COLO829 (cell line): ENCODE measurements around the gene SAG.
"Not testable (repeated sequence)": the region's sequence is repeated elsewhere in the genome, so short reads cannot be mapped to it uniquely, and the experiment has no call there.

Experiments used
- DNase-seq: peaks from one replicate; pipeline ENCODE4 v3.0.0; 2012; ENCODE audit warnings: low spot score

SAG gene

GRCh38 chr2:233355916-233356315 is 48.3 kb downstream of the SAG start:
- no peak for DNase-seq

DNA sequence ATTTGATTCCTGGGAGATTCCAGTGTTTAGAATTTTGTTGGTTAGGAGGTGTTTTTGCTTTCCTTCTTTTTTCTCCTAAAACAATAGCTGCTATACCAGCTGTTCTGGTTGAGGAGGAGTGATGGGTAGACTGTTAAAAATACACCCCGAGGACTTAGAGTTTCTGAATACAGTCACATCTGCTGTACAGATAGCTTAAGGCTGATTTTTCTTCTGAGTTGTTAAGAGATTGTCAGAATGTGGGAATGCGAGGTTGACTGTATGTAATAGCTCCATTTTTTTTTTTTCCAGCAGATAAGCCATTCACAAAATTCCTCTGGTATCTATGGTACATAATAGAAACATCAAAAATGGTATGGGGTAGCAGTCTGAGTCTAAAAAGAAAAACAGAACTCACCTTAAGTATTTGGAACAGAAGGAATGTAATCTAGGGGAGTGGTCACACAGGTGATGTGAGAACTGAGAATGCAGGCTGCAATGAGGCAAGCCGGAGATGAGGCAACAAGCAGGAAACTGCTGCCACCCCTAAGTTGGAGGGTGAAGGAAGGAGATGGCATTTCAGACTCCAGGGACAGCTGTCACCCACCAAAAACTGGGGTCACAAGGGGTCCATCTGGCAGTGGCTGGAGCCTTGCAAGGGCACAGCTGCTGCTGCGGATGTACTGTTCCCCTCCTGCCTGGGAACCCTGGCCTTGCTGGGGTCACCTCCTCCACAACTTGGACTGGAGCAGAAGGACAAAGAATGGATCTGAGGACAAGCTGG is 49.1 kb downstream of the SAG start:
- no peak for DNase-seq

GRCh38 chr2:233358335-233358734 is 50.7 kb downstream of the SAG start:
- no peak for DNase-seq

GRCh38 chr2:233358947-233359346 is 51.3 kb downstream of the SAG start:
- no peak for DNase-seq

DNA sequence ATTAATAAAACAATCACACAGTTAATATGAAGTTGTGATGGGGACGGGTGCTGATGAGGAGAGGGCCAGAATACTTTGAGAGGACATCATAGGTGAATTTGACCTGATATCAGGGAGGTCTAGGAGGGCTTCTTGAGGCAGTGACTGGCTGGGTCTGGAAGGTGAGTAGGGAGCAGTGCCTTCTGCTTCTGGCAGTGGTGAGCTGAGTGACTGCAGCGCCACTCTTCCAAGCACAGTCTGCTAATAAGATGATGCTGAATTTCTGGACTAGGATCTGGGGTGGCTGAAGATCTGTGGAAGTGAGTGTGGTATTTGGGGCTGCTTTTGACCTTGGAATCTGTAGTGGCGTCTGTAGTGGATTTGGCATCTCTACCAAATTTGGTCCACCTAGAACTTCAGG is 52.2 kb downstream of the SAG start:
- no peak for DNase-seq

DNA sequence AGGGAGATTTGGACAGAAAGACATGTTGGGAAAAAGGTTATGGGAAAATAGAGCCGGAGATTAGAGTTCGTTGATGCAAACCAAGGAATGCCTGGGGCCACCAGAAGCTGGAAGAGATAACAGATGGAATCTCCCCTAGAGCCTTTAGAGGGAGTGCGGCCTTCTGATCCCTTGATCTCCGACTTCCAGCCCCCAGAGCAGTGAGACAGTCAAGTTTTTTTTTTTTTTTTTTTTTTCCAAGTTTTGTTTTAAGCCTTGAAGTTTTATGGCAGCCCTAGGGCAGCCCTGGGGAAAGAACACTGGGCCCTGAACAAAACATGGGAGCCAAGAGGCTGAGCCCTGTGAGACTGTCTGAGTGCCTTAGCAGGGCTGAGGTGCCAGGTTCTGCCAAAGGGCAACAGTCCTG is 53.2 kb downstream of the SAG start:
- no peak for DNase-seq

- no peak for DNase-seq
Measured at GRCh38 chr2:233361297-233361696, 53.7 kb downstream of the SAG start.

GRCh38 chr2:233362742-233363141 is 55.1 kb downstream of the SAG start:
- DNase-seq = no peak

GRCh38 chr2:233363744-233364235 is 56.2 kb downstream of the SAG start:
- no peak for DNase-seq

GRCh38 chr2:233365861-233366520 is 58.4 kb downstream of the SAG start:
- DNase-seq = no peak

DNA sequence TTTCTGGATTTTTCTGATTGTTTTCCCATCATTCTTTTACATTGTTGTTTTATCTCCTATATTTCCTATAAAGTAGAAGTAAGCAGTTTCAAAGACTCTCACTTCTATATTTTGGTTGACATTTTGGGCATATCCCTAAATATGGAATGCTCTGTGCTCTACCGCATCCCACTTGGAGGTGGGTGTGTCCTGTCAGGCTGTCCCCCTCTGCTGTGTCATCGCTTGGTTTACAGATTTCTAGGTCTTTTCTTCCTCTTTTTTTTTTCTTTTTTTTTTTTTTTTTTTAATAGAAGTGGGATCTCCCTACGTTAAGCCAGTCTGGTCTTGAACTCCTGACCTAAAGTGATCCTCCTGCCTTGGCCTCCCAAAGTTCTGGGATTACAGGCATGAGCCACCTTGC is 60.0 kb downstream of the SAG start:
- no peak for DNase-seq

- DNase-seq = no peak
Measured at GRCh38 chr2:233368756-233369155, 61.1 kb downstream of the SAG start.

GRCh38 chr2:233369462-233369861 is 61.8 kb downstream of the SAG start:
- no peak for DNase-seq

GRCh38 chr2:233369897-233370685 is 62.5 kb downstream of the SAG start:
- DNase-seq = no peak

- DNase-seq = no peak
Measured at GRCh38 chr2:233371641-233372040, 64.0 kb downstream of the SAG start.

DNA sequence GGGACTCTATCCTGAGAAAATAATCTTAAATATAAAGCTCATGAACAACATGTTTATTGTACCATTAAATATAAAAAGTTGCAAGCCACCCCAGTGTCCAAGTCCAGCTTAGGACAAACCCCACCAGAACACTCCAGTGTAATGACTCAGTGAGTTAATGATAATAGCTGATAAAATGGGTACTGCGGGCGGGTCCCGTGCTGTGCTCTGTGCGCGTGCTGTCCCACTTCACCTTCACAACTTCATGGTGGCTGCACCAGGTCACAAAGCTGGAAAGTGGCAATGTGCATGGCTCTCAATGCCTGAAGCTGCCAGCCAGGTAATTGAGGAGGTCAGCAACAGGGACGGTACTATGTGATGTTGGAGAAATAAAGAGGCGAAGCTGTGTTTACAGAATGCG is 65.2 kb downstream of the SAG start:
- no peak for DNase-seq

DNA sequence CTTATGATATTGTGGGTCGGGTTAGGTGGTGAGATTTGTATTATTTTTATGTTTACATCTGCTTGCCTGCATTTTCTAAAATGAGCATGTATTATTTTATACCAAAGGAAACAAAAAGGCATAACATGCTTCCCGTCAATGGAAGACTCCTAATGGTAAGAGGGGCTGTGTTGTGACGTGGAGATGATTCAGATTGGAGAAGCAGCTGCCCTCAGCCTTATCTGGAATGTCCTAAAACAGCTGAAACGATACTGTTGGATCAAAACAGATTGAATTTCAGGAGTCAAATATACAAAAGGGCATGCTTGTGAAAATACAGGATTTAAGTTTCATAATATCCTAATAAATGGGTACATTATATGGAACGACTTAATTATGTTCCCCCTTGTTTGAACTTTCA is 65.7 kb downstream of the SAG start:
- DNase-seq = no peak

DNA sequence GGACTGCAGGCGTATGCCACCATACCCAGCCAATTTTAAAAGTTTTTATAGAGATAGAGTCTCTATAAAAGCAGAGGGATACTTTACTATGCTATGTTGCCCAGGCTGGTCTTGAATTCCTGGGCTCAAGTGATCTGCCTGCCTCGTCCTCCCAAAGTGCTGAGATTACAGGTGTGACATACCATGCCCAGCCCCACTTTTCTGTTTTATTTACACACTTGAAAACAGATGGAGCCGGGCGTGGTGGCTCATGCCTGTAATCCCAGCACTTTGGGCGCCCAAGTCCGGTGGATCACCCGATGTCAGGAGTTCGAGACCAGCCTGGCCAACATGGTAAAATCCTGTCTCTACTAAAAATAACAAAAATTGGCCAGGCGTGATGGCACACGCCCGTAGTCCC is 67.2 kb downstream of the SAG start:
- DNase-seq = not testable (repeated sequence)

GRCh38 chr2:233375490-233376314 is 68.1 kb downstream of the SAG start:
- DNase-seq = no peak

GRCh38 chr2:233379034-233379433 is 71.4 kb downstream of the SAG start:
- no peak for DNase-seq

DNA sequence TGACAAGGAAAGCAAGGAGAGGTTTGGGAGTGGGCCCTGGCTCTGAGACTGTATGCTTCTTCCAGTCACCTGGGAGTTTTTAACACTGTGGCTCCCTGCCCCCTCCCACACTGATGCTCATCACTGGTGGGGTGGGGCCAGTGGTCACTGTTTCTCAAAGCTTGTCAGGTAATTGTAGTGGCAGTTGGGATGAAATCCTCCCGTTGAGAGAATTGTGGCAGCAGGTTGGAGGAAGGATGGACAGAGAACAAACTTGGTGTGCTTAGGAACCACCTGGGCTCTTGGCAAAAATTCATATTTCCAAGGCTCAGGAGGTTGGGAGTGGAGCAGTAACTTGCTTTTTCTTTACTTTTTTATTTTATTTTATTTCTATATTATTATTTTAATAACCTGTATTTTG is 71.8 kb downstream of the SAG start:
- DNase-seq = no peak
